Muscle of arm (tissue), 12 donors: ENCODE data around the gene C19orf38. TPM values are rescaled to one million over a fixed set of nuclear protein-coding genes. Genes with fewer than 3 reads are reported as not detected.

Source experiments
- DNase-seq: peaks from one replicate; pipeline ENCODE4 v3.0.0-alpha.2; 2013
- polyA plus RNA-seq, 12 donors: library from polyadenylated mRNA; unstranded; fragments of 120-200 nt; gene quantifications; one replicate each; pipeline ENCODE4 v1.2.1, GENCODE V29; 2013; ENCODE audit not compliant: insufficient read length in 12 of 12

C19orf38 gene
- polyA plus RNA-seq, 12 donors = 0.92 to 7.1 (median 2.9) TPM; not detected in 2

DNA sequence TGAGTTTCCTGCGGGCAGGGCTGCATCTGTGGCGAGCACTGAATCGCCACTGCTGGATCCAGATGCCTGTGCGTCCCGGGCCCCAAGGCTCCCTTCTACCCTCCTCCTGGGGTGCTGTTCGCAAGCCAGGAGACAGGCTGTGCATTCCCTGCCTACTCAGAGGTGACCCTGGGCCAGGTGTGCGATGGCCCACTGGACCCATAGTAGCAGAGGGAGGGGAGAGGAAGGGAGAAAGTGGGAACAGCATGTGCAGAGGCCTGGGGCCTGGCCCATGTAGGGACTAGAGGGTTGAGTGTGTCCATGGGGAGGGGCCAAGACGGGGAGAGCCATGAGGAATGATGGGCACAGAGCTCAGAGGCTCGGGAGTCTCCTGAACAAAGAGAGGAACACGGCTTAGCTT is 50.4 kb downstream of the C19orf38 start:
- DNase-seq = no peak

DNA sequence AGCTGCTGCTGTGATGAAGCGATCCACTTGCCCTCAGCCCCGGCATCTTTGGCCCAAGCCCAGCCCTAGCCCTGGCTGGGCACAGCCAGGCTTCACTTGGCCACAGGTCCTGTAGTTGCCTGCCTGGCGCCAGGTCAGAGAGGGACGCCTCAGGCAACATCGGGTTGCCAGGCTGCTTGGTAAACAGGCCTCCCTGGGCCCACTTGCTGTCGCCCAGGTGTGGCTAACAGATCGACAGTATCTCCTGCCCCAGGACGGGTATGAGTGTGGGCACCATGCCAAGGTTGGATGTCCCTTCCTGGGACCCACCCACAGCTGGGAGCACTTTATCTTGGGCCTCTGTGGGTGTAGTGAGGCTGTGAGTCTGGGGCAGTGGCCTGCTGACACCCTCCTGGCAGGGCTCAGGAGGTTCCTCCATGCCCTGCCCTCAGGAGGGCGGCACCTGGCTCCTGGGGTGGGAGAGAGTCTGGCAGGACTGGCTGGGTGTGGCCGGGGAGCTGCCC is 51.0 kb downstream of the C19orf38 start:
- DNase-seq = no peak

DNA sequence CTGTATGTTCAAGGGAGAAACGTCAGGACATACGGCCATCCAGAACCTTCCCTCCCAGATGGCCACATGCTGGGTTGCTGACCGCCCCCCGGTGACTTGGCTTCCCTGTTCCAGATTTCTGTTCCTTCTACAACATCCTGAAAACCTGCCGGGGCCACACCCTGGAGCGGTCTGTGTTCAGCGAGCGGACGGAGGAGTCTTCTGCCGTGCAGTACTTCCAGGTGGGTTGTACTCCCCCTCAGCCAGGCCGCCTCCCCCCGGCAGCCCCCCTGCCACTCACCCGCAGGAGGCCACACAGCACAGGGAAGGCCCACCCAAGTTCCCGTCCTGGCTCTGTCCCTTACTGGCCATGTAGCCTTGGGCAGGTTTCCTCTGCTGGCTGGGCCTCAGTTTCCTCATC is 59.7 kb downstream of the C19orf38 start:
- DNase-seq = no peak

DNA sequence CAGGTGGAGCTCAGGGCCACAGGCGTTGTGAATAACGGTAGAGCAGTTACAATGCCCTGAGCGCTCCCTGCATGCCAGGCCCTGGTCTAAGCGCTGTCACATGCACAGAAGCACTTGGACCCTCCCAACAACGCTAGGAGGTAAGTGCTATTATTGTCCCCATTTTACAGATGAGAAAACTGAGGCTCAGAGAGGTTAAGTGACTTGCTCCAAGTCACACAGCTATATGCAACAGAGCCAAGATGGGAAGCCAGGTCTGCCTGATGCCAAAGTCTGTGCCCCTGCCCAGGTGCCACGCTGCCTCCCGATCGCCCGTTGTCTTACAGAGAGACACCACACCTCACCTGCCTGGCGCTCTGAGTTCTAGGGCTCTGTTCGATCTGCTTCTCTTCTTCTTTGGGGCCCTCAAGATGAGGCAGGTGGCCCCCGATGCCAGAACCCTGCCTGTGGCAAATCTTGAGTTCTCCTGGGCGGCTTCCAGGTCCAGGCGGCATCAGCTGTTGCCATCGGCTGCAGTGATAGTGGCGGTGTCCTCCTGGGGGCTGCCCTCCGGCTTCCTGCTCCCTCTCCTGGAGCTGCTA is 60.3 kb downstream of the C19orf38 start:
- no peak for DNase-seq

DNA sequence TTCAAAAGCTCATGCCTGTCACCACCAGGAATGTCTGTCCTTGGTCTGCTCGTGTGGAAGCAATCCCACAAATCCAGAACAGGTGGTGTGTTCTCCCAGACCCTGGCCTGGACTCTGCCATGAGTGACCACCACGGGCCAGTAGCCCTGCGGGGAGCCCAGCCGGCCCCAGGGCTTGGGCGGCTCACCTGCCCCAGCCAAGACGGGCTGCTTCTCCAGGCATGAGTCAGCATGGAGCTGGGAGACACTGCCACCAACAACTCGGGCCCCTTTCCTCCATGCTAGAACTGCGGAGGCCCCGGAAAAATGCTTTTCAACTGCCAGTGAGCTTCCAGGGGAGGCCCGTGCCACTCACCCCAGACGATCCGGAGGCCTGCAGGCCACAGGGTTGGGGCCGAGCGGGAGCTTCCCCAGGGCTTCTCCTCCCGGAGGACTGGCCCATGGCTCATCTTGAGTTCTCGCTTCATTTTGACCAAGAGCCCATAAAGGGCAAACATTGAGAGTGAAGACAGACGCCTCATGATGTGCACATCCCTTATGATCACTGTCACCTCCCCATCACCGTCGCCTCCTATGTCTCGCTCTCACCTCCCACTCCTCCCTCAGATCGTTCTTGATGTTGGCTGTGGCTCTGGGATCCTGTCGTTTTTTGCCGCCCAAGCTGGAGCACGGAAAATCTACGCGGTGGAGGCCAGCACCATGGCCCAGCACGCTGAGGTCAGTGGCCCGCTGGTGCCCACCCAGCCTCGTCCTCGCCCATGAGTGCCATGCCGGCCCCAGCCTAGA is 63.6 kb downstream of the C19orf38 start:
- no peak for DNase-seq

DNA sequence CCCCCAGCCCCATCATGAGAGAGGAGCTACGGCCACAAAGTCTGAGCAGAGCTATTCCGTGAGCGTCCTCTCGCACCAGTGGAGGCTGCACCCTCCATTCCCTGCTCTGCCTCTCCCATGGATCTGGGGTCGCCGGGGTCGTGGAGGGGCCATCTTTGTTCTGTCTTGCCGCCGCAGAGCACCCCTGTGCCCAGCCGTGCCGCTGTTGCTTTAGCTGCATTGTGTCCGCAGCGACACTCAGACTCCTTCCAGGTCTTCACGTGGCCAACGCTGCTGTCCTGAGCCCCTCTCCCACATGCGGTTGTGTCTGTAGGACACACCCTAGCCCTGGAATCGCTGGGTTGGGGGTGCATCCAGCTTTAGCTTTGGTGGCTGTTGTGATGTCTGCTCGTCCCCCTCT is 64.4 kb downstream of the C19orf38 start:
- DNase-seq = no peak

DNA sequence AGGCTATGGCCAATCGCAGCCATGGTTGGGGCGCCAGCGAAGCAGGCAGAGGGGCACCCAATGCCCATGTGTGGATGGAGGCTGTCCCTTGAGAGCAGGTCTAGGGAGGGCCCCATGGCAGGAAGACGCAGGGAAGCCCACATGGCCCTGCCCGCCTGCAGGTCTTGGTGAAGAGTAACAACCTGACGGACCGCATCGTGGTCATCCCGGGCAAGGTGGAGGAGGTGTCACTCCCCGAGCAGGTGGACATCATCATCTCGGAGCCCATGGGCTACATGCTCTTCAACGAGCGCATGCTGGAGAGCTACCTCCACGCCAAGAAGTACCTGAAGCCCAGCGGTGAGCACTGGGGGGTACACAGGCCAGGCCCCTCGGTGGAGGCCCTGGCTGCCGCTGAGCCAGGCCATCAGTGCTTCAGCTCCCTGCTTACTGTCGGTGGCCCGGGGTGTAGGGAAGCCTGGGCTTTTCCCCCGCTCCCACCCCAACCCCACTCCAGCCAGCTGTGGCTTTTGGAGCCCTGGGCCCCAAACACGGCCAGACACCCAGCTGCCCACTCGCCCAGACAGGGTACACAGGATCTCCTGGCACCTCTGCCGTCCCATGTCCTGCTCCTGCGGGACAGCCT is 65.6 kb downstream of the C19orf38 start:
- no peak for DNase-seq

DNA sequence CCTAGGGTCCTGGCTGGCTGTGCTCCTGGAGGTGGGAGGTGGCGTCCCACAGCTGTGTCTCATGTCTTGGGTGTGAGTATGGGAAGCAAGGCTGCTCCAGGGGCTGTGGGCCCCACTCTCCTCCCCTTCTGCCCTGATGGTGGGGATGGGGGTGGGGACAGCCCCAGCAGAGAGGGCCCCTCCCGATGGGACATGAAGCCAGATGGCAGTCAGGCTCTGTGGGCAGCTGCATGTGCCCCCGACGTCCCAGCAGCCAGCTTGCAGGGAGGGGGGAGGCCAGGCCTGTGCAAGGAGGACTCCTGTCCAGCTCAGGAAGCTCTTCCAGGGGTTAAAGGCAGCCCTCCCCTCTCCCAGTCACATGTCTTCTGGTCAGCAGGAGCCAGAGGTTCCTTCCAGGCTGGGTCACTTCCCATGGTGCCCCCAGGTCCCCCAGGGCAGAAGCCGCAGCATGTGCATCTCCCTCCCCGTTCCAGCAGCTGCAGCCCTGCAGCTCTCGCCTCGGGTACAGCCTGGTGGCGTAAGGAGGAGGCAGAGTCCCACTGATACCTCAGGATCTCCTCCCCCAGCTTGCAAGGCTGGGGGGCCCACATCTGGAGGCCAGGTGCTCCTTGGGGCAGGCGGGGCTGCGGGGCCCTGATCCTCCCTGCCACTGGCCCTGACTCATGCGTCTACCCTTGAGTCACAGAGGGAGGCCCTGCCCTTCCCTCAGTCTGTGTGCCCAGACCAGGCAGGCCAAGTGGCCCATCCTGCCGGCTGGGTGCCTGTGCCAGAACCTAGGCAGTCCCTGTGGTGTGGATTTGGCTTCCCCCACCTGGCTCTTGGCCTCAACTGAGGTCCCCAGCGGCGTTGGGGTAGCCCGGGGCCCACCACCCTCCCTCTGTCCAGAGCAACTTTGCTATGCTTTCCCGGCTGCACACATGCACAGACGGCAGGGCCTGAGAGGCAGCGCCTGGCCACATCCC is 67.2 kb downstream of the C19orf38 start:
- DNase-seq = no peak

DNA sequence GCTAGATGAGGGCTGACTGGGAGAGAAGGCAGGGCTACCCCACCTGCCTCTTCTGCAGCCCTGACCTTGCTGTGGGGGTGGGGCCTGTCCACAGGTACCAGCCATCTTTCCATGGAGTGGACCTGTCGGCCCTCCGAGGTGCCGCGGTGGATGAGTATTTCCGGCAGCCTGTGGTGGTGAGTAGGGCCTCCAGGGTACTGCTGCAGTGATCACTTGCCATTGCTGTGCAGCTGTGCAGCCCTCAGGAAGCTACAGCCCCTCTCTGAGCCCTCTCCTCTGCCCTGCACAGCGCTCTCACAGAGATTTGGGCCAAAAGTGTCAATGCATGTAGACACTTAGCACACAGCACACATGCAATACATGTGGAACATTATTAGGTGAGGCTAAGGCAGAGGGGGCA is 68.4 kb downstream of the C19orf38 start:
- no peak for DNase-seq

DNA sequence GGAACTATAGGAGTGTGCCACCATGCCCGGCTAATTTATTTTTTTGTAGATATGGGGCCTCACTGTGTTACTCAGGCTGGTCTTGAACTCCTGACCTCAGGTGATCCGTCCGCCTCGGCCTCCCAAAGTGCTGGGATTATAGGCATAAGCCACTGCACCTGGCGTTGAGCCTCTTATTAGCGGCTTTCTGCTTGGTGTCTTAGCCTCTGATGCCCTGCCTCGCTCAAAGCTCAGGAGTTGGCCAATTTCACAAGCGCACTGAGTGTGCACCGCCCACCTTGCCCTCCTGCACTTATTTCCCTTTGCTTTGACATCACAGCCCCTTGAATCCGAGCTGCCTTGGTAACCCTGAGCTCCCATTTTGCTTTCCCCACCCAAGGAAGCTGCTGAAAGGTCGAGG is 70.1 kb downstream of the C19orf38 start:
- DNase-seq = no peak

Other genes with a start within 250 kb of the C19orf38 start
- gene SLC44A2, start 222.9 kb upstream of the C19orf38 start, polyA plus RNA-seq = 100 to 1,000 TPM; 112 to 710 (median 142) TPM
- 100 to 1,000 TPM; 134 to 868 (median 154) TPM for gene ILF3, start 194.1 kb upstream of the C19orf38 start, polyA plus RNA-seq
- 10 to 100 TPM in 11 of 12 donors, not detected in 1; 21.5 to 45.6 (median 28.5) TPM for gene QTRT1, start 147.0 kb upstream of the C19orf38 start, polyA plus RNA-seq
- 100 to 1,000 TPM in 1 of 12 donors, 10 to 100 TPM in 10, not detected in 1; 52.4 to 101 (median 74.4) TPM for gene DNM2, start 130.3 kb upstream of the C19orf38 start, polyA plus RNA-seq
- gene TMED1, start 12.2 kb upstream of the C19orf38 start, polyA plus RNA-seq = 10 to 100 TPM in 11 of 12 donors, not detected in 1; 23.9 to 39.4 (median 29.5) TPM
- 10 to 100 TPM in 11 of 12 donors, not detected in 1; 47.1 to 84.2 (median 54.9) TPM for gene CARM1, start 23.1 kb downstream of the C19orf38 start, polyA plus RNA-seq
- gene YIPF2, start 80.2 kb downstream of the C19orf38 start, polyA plus RNA-seq = 10 to 100 TPM in 11 of 12 donors, not detected in 1; 18.0 to 56.6 (median 23.4) TPM
- gene TIMM29, start 80.4 kb downstream of the C19orf38 start, polyA plus RNA-seq = 10 to 100 TPM in 10 of 12 donors, not detected in 2; 10.2 to 20.0 (median 17.8) TPM
- gene SMARCA4, start 112.6 kb downstream of the C19orf38 start, polyA plus RNA-seq = 100 to 1,000 TPM in 3 of 12 donors, 10 to 100 TPM in 9; 69.3 to 181 (median 86.1) TPM
- 10 to 100 TPM in 11 of 12 donors, not detected in 1; 14.3 to 33.0 (median 22.2) TPM for gene LDLR, start 241.0 kb downstream of the C19orf38 start, polyA plus RNA-seq